ENCODE measurements around the gene LRRC47.
A peak's percentile ranks its signal among the peaks of the same experiment; 100 is the strongest.

LRRC47 gene
- total RNA-seq = 77.2 to 78.7 reads per million in 2 donors

GRCh38 chr1:3796215-3797061 is at the start of gene LRRC47:
LRRC47 (minus strand) TSS chr1:3796498; CDS start chr1:3796476, 22 bp downstream.
- peak; percentile 94 for DNase-seq

GRCh38 chr1:3842912-3843311 is 46.6 kb upstream of the LRRC47 start:
- no peak for DNase-seq

DNA sequence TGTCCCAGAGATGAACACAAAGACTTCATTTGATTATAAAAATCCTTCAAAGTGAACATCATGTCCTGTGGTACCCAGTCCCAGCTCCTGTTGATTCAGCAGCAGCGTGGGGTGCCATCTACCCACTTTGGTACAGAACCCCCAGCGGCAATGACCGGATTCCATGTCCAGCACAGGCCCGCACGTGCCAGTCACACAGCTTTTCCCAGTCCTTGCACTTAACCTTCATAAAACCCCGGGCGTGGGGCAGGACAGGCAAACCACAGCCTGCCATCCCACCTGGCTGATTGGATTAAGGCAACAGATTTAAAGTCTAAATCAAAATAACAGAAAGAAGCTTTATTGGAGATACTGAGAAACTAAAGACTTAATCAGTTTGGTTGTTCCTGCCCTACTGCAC is 45.2 kb upstream of the LRRC47 start:
- no peak for DNase-seq

GRCh38 chr1:3838788-3839187 is 42.5 kb upstream of the LRRC47 start:
- no peak for DNase-seq

DNA sequence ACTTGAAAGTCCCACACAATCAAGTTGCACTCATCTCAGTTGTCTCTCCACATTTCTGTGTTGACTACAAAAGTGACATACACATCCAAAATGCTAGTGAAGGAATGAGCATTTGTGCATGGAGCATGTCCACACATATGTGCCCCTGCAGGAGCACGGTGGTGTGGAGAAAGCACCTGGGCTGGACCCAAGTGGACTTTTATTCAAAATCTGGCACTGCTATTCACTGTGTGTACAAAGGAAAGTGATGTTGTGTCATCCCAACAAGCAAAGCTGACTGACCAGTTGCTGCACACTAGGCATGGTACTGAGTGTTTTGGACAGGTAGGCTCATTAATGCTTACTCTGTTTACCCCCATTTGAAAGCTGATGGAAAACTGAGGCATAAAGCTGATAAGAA is 41.4 kb upstream of the LRRC47 start:
- no peak for DNase-seq

- no peak for DNase-seq
Measured at GRCh38 chr1:3837200-3837599, 40.9 kb upstream of the LRRC47 start.

GRCh38 chr1:3836421-3836820 is 40.1 kb upstream of the LRRC47 start:
- DNase-seq = no peak

- DNase-seq = no peak
Measured at GRCh38 chr1:3834701-3835100, 38.4 kb upstream of the LRRC47 start.

- DNase-seq = no peak
Measured at GRCh38 chr1:3831689-3832088, 35.4 kb upstream of the LRRC47 start.

GRCh38 chr1:3828391-3828790 is 32.1 kb upstream of the LRRC47 start:
- no peak for DNase-seq

DNA sequence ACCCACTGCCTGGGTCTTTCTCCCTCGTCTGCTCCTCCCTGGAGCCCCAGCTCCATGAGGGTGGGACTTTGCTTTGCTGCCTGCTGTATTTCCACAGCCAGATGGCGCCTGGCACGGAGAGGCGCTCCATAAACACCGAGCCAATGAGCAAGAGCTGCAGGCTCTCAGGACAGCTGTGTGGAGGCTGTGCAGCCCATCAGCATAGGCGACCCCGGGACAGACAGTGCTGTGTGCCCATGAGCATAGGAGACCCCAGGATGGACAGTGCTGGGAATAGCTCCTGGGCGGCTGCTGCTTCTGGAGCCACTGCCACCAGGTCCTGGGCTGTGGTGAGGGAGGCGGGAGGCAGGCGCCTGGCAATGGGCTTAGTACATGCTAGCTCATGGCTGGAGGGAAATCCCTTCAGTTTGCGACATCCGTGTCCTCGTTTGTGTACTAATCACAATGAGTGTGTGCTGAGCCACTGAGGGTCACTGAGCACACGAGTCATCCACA is 31.6 kb upstream of the LRRC47 start:
- DNase-seq = no peak

- DNase-seq = no peak
Measured at GRCh38 chr1:3825356-3825755, 29.1 kb upstream of the LRRC47 start.

- no peak for DNase-seq
Measured at GRCh38 chr1:3824650-3825049, 28.4 kb upstream of the LRRC47 start.

GRCh38 chr1:3822421-3822820 is 26.1 kb upstream of the LRRC47 start:
- no peak for DNase-seq

GRCh38 chr1:3821908-3822307 is 25.6 kb upstream of the LRRC47 start:
- no peak for DNase-seq

DNA sequence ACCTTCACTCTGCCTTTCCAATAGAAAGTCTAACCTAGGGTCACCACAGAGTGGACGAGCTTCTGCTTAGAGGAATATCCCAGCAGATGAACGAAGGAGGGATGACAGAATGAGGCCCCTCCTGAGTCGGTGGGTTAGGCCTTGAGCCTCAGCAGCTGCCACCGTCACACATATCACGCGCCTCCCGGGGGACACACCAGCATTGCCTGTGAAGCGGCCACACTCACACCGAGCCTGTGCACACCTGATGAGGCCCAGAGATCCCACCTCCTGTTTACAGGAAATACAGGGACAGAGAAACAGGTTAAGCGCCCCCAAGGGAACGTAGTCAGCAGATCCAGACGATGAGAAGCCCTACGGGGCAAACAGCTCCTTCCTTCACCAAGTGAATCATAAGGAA is 25.1 kb upstream of the LRRC47 start:
- DNase-seq = no peak

GRCh38 chr1:3821004-3821403 is 24.7 kb upstream of the LRRC47 start:
- DNase-seq = no peak

DNA sequence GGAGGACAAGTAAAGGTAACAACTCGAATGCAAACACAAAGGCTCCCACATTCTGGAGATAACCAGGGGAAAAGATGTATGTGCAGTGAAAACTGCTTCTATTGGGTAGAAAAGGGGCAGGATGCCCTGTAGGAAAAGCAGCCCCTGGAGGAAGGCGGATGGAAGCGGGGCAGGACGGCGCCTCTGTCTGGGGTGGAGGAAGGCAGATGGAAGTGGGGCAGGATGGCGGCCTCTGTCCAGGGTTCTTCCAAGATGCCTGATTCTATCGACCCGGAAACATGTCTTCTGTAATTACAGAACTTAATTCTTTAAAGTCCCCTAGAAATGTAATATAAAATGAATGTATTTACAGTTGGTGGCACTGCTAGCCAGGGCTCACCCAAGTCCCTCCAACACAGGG is 24.0 kb upstream of the LRRC47 start:
- no peak for DNase-seq

- DNase-seq = no peak
Measured at GRCh38 chr1:3819771-3820200, 23.5 kb upstream of the LRRC47 start.

GRCh38 chr1:3817821-3818597 is 21.7 kb upstream of the LRRC47 start:
- DNase-seq = no peak

- DNase-seq = no peak
Measured at GRCh38 chr1:3817138-3817740, 20.9 kb upstream of the LRRC47 start.

DNA sequence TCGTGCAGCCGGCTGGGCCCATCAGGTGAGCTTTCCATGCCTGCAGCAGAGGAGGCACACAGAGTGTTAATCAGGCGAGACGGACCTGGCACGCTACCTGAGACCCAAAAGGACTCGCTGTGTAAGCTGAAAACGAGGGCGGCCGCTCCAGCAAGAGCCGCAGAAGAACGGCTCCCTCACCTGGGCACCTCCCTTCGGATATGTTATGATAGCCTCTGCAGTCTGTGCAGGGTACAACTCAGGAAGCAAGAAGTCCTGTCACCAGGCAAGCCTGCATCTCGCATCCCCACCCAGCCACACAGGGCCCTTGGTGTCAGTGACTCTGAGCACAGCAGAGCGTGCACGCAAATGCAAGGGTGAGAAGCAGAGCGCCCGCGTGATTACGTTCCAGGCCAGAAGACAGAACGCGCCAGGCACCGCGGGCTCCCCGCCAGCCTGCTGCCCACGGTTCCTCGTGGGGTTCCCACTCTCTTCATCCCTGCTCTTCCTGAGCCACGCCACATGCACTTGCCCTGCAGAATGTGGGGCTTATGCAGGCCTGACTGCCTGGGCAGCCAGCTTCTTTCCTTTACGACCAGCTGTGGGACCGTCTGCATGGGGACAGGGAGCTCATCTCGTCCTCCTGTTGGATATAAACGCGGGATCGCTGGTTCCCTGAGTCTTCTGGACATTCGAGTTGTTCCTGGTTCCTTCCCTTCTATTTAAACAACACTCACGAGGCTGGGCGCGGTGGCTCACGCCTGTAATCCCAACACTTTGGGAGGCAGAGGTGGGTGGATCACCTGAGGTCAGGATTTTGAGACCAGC is 20.2 kb upstream of the LRRC47 start:
- DNase-seq = no peak

Data from activated gamma-delta T cell (primary cell).